ENCODE results near the gene ZFP36. TPM values are rescaled to one million over a fixed set of nuclear protein-coding genes. Genes with fewer than 3 reads are reported as not detected.

Gene ZFP36
- total RNA-seq: 56.6 TPM

GRCh38 chr19:39406656-39407409, at the start of gene ZFP36:
Gene ZFP36 (plus strand): TSS chr19:39406847. CDS start chr19:39406905, 58 bp downstream.

GRCh38 chr19:39390751-39391437, 15.8 kb upstream of the ZFP36 start, which contains the start of the genes MED29 and PAF1:
Gene MED29 (plus strand): TSS chr19:39391378. CDS start chr19:39391423, 45 bp downstream.
Gene PAF1 (minus strand): TSS chr19:39391106. CDS start chr19:39390864, 242 bp downstream.

GRCh38 chr19:39412100-39412866, 5.6 kb downstream of the ZFP36 start, which contains the start of gene PLEKHG2:
Gene PLEKHG2 (plus strand): TSS chr19:39412669. CDS start chr19:39414087, 1,418 bp downstream.

GRCh38 chr19:39435499-39436349, 29.1 kb downstream of the ZFP36 start, which contains the start of gene RPS16:
Gene RPS16 (minus strand): TSS chr19:39435949. CDS start chr19:39435895, 54 bp downstream.

GRCh38 chr19:39445196-39446111, 38.8 kb downstream of the ZFP36 start, which contains the start of gene SUPT5H:
Gene SUPT5H (plus strand): TSS chr19:39445582. CDS start chr19:39445891, 309 bp downstream.

Small RNAs within 50 kb of the gene (small RNA-seq; reads per million reads assigned to genes)
- gene MIR4530 (ENCODE audit: low replicate concordance) (0.12 reads per million), gene RN7SL566P (ENCODE audit: low replicate concordance) (not detected)

Other genes starting within 250 kb of the ZFP36 start
- 2.3 TPM for gene NCCRP1, start 209.9 kb upstream of the ZFP36 start, total RNA-seq
- gene SYCN, start 202.6 kb upstream of the ZFP36 start, total RNA-seq: not detected
- gene IFNL3, start 161.8 kb upstream of the ZFP36 start, total RNA-seq: not detected
- not detected for gene IFNL4, start 158.0 kb upstream of the ZFP36 start, total RNA-seq
- not detected for gene IFNL2, start 138.5 kb upstream of the ZFP36 start, total RNA-seq
- gene IFNL1, start 110.4 kb upstream of the ZFP36 start, total RNA-seq: not detected
- gene LRFN1, start 86.0 kb upstream of the ZFP36 start, total RNA-seq: 2.7 TPM
- gene GMFG, start 70.8 kb upstream of the ZFP36 start, total RNA-seq: 19.1 TPM
- gene SAMD4B, start 64.4 kb upstream of the ZFP36 start, total RNA-seq: 87.2 TPM
- 30.4 TPM for gene PAF1, start 15.7 kb upstream of the ZFP36 start, total RNA-seq
- 58.0 TPM for gene MED29, start 15.5 kb upstream of the ZFP36 start, total RNA-seq
- 76.6 TPM for gene PLEKHG2, start 5.8 kb downstream of the ZFP36 start, total RNA-seq
- 259 TPM for gene RPS16, start 29.1 kb downstream of the ZFP36 start, total RNA-seq
- 57.6 TPM for gene SUPT5H, start 38.7 kb downstream of the ZFP36 start, total RNA-seq
- 43.8 TPM for gene TIMM50, start 74.0 kb downstream of the ZFP36 start, total RNA-seq
- 0.35 TPM for gene DLL3, start 92.1 kb downstream of the ZFP36 start, total RNA-seq
- gene SELENOV, start 108.3 kb downstream of the ZFP36 start, total RNA-seq: 4.7 TPM
- 4.7 TPM for gene EID2B, start 126.0 kb downstream of the ZFP36 start, total RNA-seq
- gene EID2, start 133.3 kb downstream of the ZFP36 start, total RNA-seq: 13.2 TPM
- gene LGALS13, start 195.7 kb downstream of the ZFP36 start, total RNA-seq: not detected
- gene LGALS16, start 249.1 kb downstream of the ZFP36 start, total RNA-seq: not detected

All from metanephros (tissue), 2 donors.